WERI-Rb-1 (cell line): ENCODE measurements around the gene ARHGDIB.

ENCODE experiments used
- DNase-seq: peaks from one replicate; pipeline ENCODE4 v3.0.0-alpha.2; 2020
- H3K27ac ChIP-seq: fragments of 250-450 bp; sonication (Bioruptor Pico); 2 replicates; pipeline ENCODE4 v1.5.1; 2020; ENCODE audit warnings: mild to moderate bottlenecking, moderate library complexity
- H3K27me3 ChIP-seq: fragments of 250-450 bp; sonication (Bioruptor Pico); 2 replicates; pipeline ENCODE4 v1.5.1; 2021; ENCODE audit warnings: mild to moderate bottlenecking, low read depth, moderate library complexity; ENCODE audit not compliant: insufficient read depth, severe bottlenecking
- H3K36me3 ChIP-seq: fragments of 250-450 bp; sonication (Bioruptor Pico); 2 replicates; pipeline ENCODE4 v1.5.1; 2020; ENCODE audit warnings: mild to moderate bottlenecking, moderate library complexity
- H3K4me3 ChIP-seq: 2 replicates; pipeline ENCODE4 v1.5.1; 2011; ENCODE audit warnings: low read depth, mild to moderate bottlenecking, control low read depth, low read length
- H3K9me3 ChIP-seq: fragments of 250-450 bp; sonication (Bioruptor Pico); 2 replicates; pipeline ENCODE4 v1.5.1; 2021; ENCODE audit warnings: mild to moderate bottlenecking, moderate library complexity; ENCODE audit not compliant: severe bottlenecking
- CTCF ChIP-seq: IDR thresholded peaks from 2 replicates; pipeline ENCODE4 v1.5.1; 2011; ENCODE audit warnings: low read depth, mild to moderate bottlenecking, control low read depth, inconsistent platforms, low read length

ARHGDIB gene

GRCh38 chr12:14991069-14991468 lies 29.7 kb upstream of the ARHGDIB start:
- Histone ChIP-seq H3K4me3 (no peak overlapping the region), H3K27me3 (no peaks in the 10 kb centered on the region), H3K36me3 (no peaks in the 10 kb centered on the region), H3K9me3 (peaks cover 2% of the 10 kb centered on the region), H3K27ac (no peak overlapping the region)
- DNase-seq: no peak
- no peak for TF ChIP-seq CTCF

DNA sequence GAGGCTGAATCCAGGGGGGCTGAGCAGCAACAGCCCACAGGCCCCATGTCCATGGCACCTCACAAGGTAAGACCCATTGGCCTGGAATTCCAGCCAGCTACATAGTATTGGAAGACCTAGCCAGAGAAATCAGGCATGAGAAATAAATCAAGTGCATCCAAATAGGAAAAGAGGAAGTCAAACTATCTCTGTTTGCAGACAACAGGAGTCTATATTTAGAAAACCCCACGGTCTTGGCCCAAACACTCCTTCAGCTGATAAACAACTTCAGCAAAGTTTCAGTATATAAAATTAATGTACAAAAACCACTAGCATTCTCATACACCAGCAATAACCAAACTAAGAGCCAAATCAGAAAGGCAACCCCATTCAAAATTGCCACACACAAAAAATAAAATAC lies 28.4 kb upstream of the ARHGDIB start:
- no peak overlapping the region for H3K4me3 ChIP-seq
- H3K27ac ChIP-seq: no peak overlapping the region
- DNase-seq: no peak
- H3K36me3 ChIP-seq: no peaks in the 10 kb centered on the region
- no peak for TF ChIP-seq CTCF
- peaks cover 2% of the 10 kb centered on the region for H3K9me3 ChIP-seq
- H3K27me3 ChIP-seq: no peaks in the 10 kb centered on the region

DNA sequence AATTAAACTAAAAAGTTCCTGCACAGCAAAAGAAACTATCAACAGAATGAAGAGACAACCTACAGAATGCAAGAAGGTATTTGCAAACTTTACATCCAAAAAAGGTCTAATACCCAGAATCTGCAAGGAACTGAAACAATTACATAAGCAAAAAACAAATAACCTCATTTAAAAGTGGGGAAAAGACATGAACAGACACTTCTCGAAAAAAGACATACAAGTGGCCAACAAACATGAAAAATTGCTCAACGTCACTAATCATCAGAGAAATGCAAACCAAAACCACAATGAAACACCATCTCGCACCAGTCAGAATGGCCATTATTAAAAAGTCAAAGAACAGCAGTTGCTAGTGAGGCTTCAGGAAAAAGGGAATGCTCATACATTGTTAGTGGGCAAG lies 26.6 kb upstream of the ARHGDIB start:
- no peaks in the 10 kb centered on the region for H3K27me3 ChIP-seq
- no peaks in the 10 kb centered on the region for H3K36me3 ChIP-seq
- no peak for DNase-seq
- no peak overlapping the region for H3K4me3 ChIP-seq
- H3K27ac ChIP-seq: no peak overlapping the region
- no peak for TF ChIP-seq CTCF
- peaks cover 2% of the 10 kb centered on the region for H3K9me3 ChIP-seq

- H3K27me3 ChIP-seq: no peaks in the 10 kb centered on the region
- no peak overlapping the region for H3K4me3 ChIP-seq
- TF ChIP-seq CTCF: peak; percentile 34; the same call in 1 of the 2 replicates
- DNase-seq: no peak
- 0 out of 2 replicates have a peak, but pooled peaks cover 3% of the 10 kb centered on the region for H3K36me3 ChIP-seq
- peaks cover 2% of the 10 kb centered on the region for H3K9me3 ChIP-seq
- no peak overlapping the region for H3K27ac ChIP-seq
These were observed 25.0 kb upstream of the ARHGDIB start for GRCh38 chr12:14986449-14986848.

DNA sequence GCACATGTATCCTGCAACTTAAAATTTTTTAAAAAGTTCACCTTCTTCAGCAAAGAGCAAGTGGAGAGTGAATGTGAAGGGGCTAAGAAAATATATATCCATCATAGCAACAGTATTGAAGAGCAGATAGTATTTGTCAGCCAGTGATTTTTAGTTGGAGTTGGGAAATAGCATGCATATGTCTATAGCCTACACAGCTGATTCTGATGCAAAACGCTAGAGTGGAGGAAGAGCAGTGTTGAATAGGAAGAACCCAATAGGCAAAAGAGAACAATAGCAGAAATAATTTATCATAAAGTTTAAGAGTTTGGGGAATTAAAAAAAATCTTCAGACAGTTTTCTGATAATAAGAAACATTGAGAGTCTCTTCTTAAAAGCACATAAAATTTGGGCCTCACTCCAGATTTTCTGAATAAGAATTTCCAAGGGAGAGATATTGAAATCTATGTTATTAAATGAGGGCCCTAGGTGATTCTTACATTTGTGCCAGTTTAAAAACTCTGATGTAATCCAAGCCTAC lies 23.4 kb upstream of the ARHGDIB start:
- DNase-seq: no peak
- no peaks in the 10 kb centered on the region for H3K27me3 ChIP-seq
- H3K4me3 ChIP-seq: no peak overlapping the region
- no peak for TF ChIP-seq CTCF
- no peaks in the 10 kb centered on the region for H3K9me3 ChIP-seq
- peaks cover 7% of the 10 kb centered on the region; the same call in 1 of the 2 replicates for H3K36me3 ChIP-seq
- no peak overlapping the region for H3K27ac ChIP-seq

DNA sequence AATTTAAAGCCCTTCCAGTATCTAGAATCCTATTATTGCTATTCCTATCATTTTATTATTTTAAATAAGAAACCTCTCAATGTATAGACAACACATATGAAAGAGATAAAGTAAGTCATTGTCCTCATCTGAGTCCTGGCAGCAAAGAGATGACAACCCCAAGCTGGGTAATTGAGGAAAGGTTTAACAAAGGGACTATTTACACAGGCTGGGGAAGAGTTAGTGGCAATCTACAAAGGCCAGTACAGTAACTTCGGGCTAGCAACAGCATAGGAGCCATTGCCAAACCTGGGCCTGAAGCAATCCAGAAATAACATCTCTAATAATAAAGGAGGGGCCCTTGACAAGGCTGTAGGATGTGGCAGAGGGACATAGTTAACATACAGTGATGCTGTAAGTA lies 22.6 kb upstream of the ARHGDIB start:
- no peaks in the 10 kb centered on the region for H3K9me3 ChIP-seq
- no peaks in the 10 kb centered on the region for H3K27me3 ChIP-seq
- no peak overlapping the region for H3K4me3 ChIP-seq
- TF ChIP-seq CTCF: no peak
- H3K36me3 ChIP-seq: peaks cover 8% of the 10 kb centered on the region
- H3K27ac ChIP-seq: no peak overlapping the region
- DNase-seq: no peak
